ENCODE results near the gene IL1RAPL1. TPM values are rescaled to one million over a fixed set of nuclear protein-coding genes. Genes with fewer than 3 reads are reported as not detected.
A peak's percentile ranks its signal among the peaks of the same experiment; 100 is the strongest.

The IL1RAPL1 gene
- polyA plus RNA-seq, 2 of the 4 experiments (the other 2 are of a cell fraction), result not detected

DNA sequence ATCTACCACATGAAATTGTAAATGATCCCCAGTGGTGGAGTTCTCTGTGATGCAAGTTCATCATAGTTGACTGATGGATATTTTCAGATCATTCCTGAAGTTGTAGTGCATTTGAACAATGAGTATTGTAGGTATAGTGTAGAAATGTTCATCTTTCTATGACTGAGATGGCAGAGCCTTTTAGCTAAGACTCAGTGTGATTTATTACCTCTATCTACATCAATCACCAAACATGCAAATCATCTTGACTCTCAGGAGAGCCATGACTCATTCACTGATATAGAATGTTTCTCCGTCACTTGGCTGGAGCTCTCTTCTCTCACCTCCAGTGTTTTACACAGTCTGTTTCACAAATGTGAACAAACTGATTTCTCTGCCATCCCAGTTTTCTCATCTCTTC lies 392.6 kb downstream of the IL1RAPL1 start (continued):
- TF ChIP-seq FOSL2 (IDR thresholded peaks at IDR 0.05) (no peak), FOSL2 (CRISPR knock-in tag; IDR thresholded peaks at IDR 0.05) (no peak), EHMT2 (IDR thresholded peaks at IDR 0.05; ENCODE audit: low read depth) (no peak), SMC3 (IDR thresholded peaks at IDR 0.05) (no peak), TP53 (CRISPR knock-in tag; IDR thresholded peaks at IDR 0.05) (no peak), ZSCAN20 (CRISPR knock-in tag; IDR thresholded peaks at IDR 0.05) (no peak)

DNA sequence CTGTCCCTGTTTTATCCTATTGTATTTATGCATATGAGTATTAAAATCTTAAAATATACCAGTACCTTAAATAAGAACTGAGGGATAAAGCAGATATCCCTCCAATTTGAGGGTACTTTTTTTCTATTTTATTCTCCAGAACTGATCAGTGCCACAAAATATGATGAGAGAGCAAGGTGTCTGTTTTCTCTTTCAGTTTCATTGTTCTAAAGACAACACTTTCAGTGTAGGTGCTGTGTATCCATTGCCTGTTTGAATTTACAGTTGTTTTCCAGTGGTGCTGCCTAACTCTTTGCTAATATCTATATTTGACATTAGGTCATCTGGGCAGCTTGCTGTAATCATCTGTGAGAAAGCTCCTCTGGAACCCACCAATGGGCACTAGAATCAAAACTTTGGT lies 394.7 kb downstream of the IL1RAPL1 start:
- no peaks in the 10 kb centered on the region for H3K9me3 ChIP-seq
- FAIRE-seq (peak; percentile 59), DNase-seq (ENCODE audit: low read depth in 1 of 2, low spot score in 1 of 2) (no peak), ATAC-seq (no peak)
- CTCF ChIA-PET, result no interaction called here
- no peak overlapping the region for H3K4me2 ChIP-seq
- TF ChIP-seq HDAC2 (IDR thresholded peaks at IDR 0.05), result no peak
- no peak for TF ChIP-seq EP300 (IDR thresholded peaks at IDR 0.05)
- TF ChIP-seq RFX5 (IDR thresholded peaks at IDR 0.05), result no peak
- TF ChIP-seq CBX2 (IDR thresholded peaks at IDR 0.05; ENCODE audit: borderline replicate concordance, low read depth), result no peak
- TF ChIP-seq HOXA7 (CRISPR knock-in tag; IDR thresholded peaks at IDR 0.05), result no peak
- TF ChIP-seq NPAS2 (CRISPR knock-in tag; IDR thresholded peaks at IDR 0.05; ENCODE audit: borderline replicate concordance), result no peak
- H3K4me3 ChIP-seq, result no peak overlapping the region
- no peaks in the 10 kb centered on the region for H3K4me1 ChIP-seq
- H3K27ac ChIP-seq, result no peak overlapping the region
- POLR2A ChIA-PET, result no interaction called here

DNA sequence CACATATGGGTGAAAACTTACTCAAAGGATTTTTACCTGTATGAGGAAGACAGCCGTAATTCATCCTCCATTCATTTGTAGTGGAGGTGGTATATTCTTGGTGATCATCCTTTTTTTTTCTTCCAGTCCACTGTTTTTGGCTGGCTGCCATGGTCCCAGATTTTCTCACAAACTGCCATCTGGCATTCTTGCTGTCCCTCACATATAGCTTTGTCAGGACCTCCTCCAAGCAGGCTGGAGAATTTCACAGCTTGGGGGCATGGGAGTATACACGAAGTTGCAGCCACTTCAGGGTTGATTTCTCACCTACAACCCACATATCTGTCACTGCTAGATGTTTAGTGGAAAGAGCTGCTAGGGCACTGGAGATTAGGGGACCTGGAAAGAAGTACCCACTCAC lies 401.0 kb downstream of the IL1RAPL1 start:
- ChIA-PET CTCF (no interaction called here), POLR2A (no interaction called here)
- Histone ChIP-seq H3K9me3 (no peaks in the 10 kb centered on the region), H3K4me1 (no peaks in the 10 kb centered on the region), H3K4me3 (no peak overlapping the region), H3K4me2 (no peak overlapping the region), H3K27ac (no peak overlapping the region)
- 29% methylated on average over 2 of the region's 2 CpGs for WGBS (ENCODE audit: missing lambda C conversion rate)
- FAIRE-seq, result no peak
- TF ChIP-seq ZC3H11A (IDR thresholded peaks at IDR 0.05) (no peak), TP53 (CRISPR knock-in tag; IDR thresholded peaks at IDR 0.05) (no peak), ZNF302 (CRISPR knock-in tag; IDR thresholded peaks at IDR 0.05) (no peak), CHD2 (IDR thresholded peaks at IDR 0.05; ENCODE audit: low read length, partially characterized antibody) (no peak), BHLHE40 (IDR thresholded peaks at IDR 0.05; ENCODE audit: low read depth, low read length) (no peak), ESRRA (IDR thresholded peaks at IDR 0.05; ENCODE audit: borderline replicate concordance, low read length) (no peak), FOXS1 (CRISPR knock-in tag; IDR thresholded peaks at IDR 0.05) (no peak), MAFK (IDR thresholded peaks at IDR 0.05; ENCODE audit: partially characterized antibody) (no peak), HDAC2 (IDR thresholded peaks at IDR 0.05) (no peak), SREBF2 (IDR thresholded peaks at IDR 0.05) (no peak), GATA3 (IDR thresholded peaks at IDR 0.05; ENCODE audit: borderline replicate concordance) (no peak), EHF (CRISPR knock-in tag; IDR thresholded peaks at IDR 0.05) (no peak), KDM5A (IDR thresholded peaks at IDR 0.05) (no peak), KDM1A (IDR thresholded peaks at IDR 0.05; ENCODE audit: low read depth) (no peak), MAZ (IDR thresholded peaks at IDR 0.05; ENCODE audit: borderline replicate concordance, low read depth, low read length) (no peak), PHF8 (IDR thresholded peaks at IDR 0.05; ENCODE audit: borderline replicate concordance, low read depth) (no peak)
- TF ChIP-seq, protein P1, sequence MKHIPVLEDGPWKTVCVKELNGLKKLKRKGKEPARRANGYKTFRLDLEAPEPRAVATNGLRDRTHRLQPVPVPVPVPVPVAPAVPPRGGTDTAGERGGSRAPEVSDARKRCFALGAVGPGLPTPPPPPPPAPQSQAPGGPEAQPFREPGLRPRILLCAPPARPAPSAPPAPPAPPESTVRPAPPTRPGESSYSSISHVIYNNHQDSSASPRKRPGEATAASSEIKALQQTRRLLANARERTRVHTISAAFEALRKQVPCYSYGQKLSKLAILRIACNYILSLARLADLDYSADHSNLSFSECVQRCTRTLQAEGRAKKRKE (CRISPR knock-in tag; IDR thresholded peaks at IDR 0.05; ENCODE audit: low read depth), result no peak
- TF ChIP-seq, protein P2, sequence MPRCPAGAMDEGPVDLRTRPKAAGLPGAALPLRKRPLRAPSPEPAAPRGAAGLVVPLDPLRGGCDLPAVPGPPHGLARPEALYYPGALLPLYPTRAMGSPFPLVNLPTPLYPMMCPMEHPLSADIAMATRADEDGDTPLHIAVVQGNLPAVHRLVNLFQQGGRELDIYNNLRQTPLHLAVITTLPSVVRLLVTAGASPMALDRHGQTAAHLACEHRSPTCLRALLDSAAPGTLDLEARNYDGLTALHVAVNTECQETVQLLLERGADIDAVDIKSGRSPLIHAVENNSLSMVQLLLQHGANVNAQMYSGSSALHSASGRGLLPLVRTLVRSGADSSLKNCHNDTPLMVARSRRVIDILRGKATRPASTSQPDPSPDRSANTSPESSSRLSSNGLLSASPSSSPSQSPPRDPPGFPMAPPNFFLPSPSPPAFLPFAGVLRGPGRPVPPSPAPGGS (IDR thresholded peaks at IDR 0.05), result no peak
- TF ChIP-seq, protein P3, sequence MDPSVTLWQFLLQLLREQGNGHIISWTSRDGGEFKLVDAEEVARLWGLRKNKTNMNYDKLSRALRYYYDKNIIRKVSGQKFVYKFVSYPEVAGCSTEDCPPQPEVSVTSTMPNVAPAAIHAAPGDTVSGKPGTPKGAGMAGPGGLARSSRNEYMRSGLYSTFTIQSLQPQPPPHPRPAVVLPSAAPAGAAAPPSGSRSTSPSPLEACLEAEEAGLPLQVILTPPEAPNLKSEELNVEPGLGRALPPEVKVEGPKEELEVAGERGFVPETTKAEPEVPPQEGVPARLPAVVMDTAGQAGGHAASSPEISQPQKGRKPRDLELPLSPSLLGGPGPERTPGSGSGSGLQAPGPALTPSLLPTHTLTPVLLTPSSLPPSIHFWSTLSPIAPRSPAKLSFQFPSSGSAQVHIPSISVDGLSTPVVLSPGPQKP (IDR thresholded peaks at IDR 0.05; ENCODE audit: low read depth, low read length), result no peak
- TF ChIP-seq, protein P4, sequence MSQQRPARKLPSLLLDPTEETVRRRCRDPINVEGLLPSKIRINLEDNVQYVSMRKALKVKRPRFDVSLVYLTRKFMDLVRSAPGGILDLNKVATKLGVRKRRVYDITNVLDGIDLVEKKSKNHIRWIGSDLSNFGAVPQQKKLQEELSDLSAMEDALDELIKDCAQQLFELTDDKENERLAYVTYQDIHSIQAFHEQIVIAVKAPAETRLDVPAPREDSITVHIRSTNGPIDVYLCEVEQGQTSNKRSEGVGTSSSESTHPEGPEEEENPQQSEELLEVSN (IDR thresholded peaks at IDR 0.05; ENCODE audit: borderline replicate concordance, low read depth), result no peak
- no peak for ATAC-seq
- no peak for DNase-seq (ENCODE audit: low read depth in 1 of 2, low spot score in 1 of 2)
